ENCODE measurements around the gene PLCE1.

- TF ChIP-seq POLR2AphosphoS5 (IDR thresholded peaks at IDR 0.05; ENCODE audit: low read depth, low read length), result no peak
- TF ChIP-seq E2F6 (IDR thresholded peaks at IDR 0.05), result no peak
- TF ChIP-seq EZH2 (IDR thresholded peaks at IDR 0.05; ENCODE audit: low read depth, low read length, severe bottlenecking), result no peak
- no peak for TF ChIP-seq CREB1 (IDR thresholded peaks at IDR 0.05)
- TF ChIP-seq EGR1 (IDR thresholded peaks at IDR 0.05; ENCODE audit: borderline replicate concordance, low read depth, low read length), result no peak
- TF ChIP-seq GABPA (IDR thresholded peaks at IDR 0.05; ENCODE audit: borderline replicate concordance, insufficient read depth, low read length), result no peak
- no peak for TF ChIP-seq CTCF (IDR thresholded peaks at IDR 0.05; ENCODE audit: control extremely low read depth in 1 of 3, insufficient read depth in 1 of 3, low read depth in 1 of 3, low read length in 3 of 3)
- TF ChIP-seq RXRA (IDR thresholded peaks at IDR 0.05; ENCODE audit: insufficient read depth, low read depth, low read length), result no peak
- no peak for TF ChIP-seq ASH2L (IDR thresholded peaks at IDR 0.05; ENCODE audit: low read length)
- no peak for TF ChIP-seq NRF1 (IDR thresholded peaks at IDR 0.05; ENCODE audit: low read depth, low read length)
- no peak for TF ChIP-seq SIX5 (IDR thresholded peaks at IDR 0.05; ENCODE audit: low read depth, low read length)
Measured at GRCh38 chr10:93954299-93954698, 39.4 kb upstream of the PLCE1 start.

Data from H1 (cell line).